ENCODE measurements around the gene SERPINE1.
"Not testable (repeated sequence)": the region's sequence is repeated elsewhere in the genome, so short reads cannot be mapped to it uniquely, and the experiment has no call there.

The SERPINE1 gene

GRCh38 chr7:101102026-101102425, 24.9 kb upstream of the SERPINE1 start:
- no peak for DNase-seq

- DNase-seq: not testable (repeated sequence)
Observed at GRCh38 chr7:101103701-101104100, 23.2 kb upstream of the SERPINE1 start.

- DNase-seq: no peak
Observed at GRCh38 chr7:101104193-101104713, 22.7 kb upstream of the SERPINE1 start.

- no peak for DNase-seq
Observed at GRCh38 chr7:101104799-101105198, 22.1 kb upstream of the SERPINE1 start.

GRCh38 chr7:101105248-101105647, 21.7 kb upstream of the SERPINE1 start:
- DNase-seq: not testable (repeated sequence)

GRCh38 chr7:101106386-101106785, 20.5 kb upstream of the SERPINE1 start:
- no peak for DNase-seq

GRCh38 chr7:101108330-101108857, 18.5 kb upstream of the SERPINE1 start:
- DNase-seq: no peak

- no peak for DNase-seq
Observed at GRCh38 chr7:101108961-101109360, 17.9 kb upstream of the SERPINE1 start.

- DNase-seq: no peak
Observed at GRCh38 chr7:101109368-101109767, 17.5 kb upstream of the SERPINE1 start.

GRCh38 chr7:101111261-101111660, 15.6 kb upstream of the SERPINE1 start:
- DNase-seq: no peak

- no peak for DNase-seq
Observed at GRCh38 chr7:101112233-101112632, 14.7 kb upstream of the SERPINE1 start.

GRCh38 chr7:101113140-101113539, 13.8 kb upstream of the SERPINE1 start:
- not testable (repeated sequence) for DNase-seq

- no peak for DNase-seq
Observed at GRCh38 chr7:101113836-101114235, 13.1 kb upstream of the SERPINE1 start.

GRCh38 chr7:101114492-101114891, 12.4 kb upstream of the SERPINE1 start:
- DNase-seq: no peak

GRCh38 chr7:101115215-101115614, 11.7 kb upstream of the SERPINE1 start:
- DNase-seq: no peak

GRCh38 chr7:101116898-101117297, 10.0 kb upstream of the SERPINE1 start:
- DNase-seq: no peak

GRCh38 chr7:101118856-101119255, 8.0 kb upstream of the SERPINE1 start:
- no peak for DNase-seq

- no peak for DNase-seq
Observed at GRCh38 chr7:101119876-101120275, 7.0 kb upstream of the SERPINE1 start.

GRCh38 chr7:101120315-101120714, 6.6 kb upstream of the SERPINE1 start:
- DNase-seq: no peak

- DNase-seq: not testable (repeated sequence)
Observed at GRCh38 chr7:101121631-101121990, 5.3 kb upstream of the SERPINE1 start.

- no peak for DNase-seq
Observed at GRCh38 chr7:101121991-101122932, 4.6 kb upstream of the SERPINE1 start.

GRCh38 chr7:101122933-101123702, 3.8 kb upstream of the SERPINE1 start:
- DNase-seq: no peak

GRCh38 chr7:101123703-101124068, 3.2 kb upstream of the SERPINE1 start:
- DNase-seq: no peak
